ENCODE data around the gene AGTRAP. TPM values are rescaled to one million over a fixed set of nuclear protein-coding genes. Genes with fewer than 3 reads are reported as not detected.
A peak's percentile ranks its signal among the peaks of the same experiment; 100 is the strongest.

AGTRAP gene
- total and polyA plus RNA-seq, 9 of the 15 experiments (the other 6 are each of a cell fraction or from before 2014, with no cell fraction given): 26.8 to 105 (median 57.5) TPM

GRCh38 chr1:11697188-11697892 lies 38.6 kb upstream of the AGTRAP start (continued):
- TF ChIP-seq TOE1 (IDR thresholded peaks at IDR 0.05; ENCODE audit: borderline replicate concordance): no peak
- no peak for TF ChIP-seq TOE1 (CRISPR knock-in tag; IDR thresholded peaks at IDR 0.05; ENCODE audit: borderline replicate concordance, low read depth)
- no peak for TF ChIP-seq GATAD2A (IDR thresholded peaks at IDR 0.05)
- TF ChIP-seq ZNF717 (CRISPR knock-in tag; IDR thresholded peaks at IDR 0.05): no peak
- TF ChIP-seq ZZZ3 (IDR thresholded peaks at IDR 0.05): no peak
- TF ChIP-seq ELK3 (CRISPR knock-in tag; IDR thresholded peaks at IDR 0.05): no peak
- no peak for TF ChIP-seq ZNF143 (CRISPR knock-in tag; IDR thresholded peaks at IDR 0.05)
- no peak for TF ChIP-seq ADNP (tag; IDR thresholded peaks at IDR 0.05)
- no peak for TF ChIP-seq MCM2 (IDR thresholded peaks at IDR 0.05; ENCODE audit: low read depth)
- TF ChIP-seq ZNF24 (IDR thresholded peaks at IDR 0.05): no peak
- peak; percentile 45 for TF ChIP-seq ZFX (CRISPR knock-in tag; IDR thresholded peaks at IDR 0.05)
- TF ChIP-seq ATF3 (IDR thresholded peaks at IDR 0.05): no peak
- TF ChIP-seq ATF3 (CRISPR knock-in tag; conservative IDR thresholded peaks at IDR 0.05): no peak
- TF ChIP-seq NCOR1 (IDR thresholded peaks at IDR 0.05): peak; percentile 81
- TF ChIP-seq NELFE (IDR thresholded peaks at IDR 0.05; ENCODE audit: insufficient read depth, insufficient read length): no peak
- TF ChIP-seq CBX1 (IDR thresholded peaks at IDR 0.05; ENCODE audit: low read depth): no peak
- TF ChIP-seq FOXA3 (CRISPR knock-in tag; conservative IDR thresholded peaks at IDR 0.05 in 1 of 2, IDR thresholded peaks at IDR 0.05 in 1 of 2): no peak
- no peak for TF ChIP-seq NR4A1 (CRISPR knock-in tag; IDR thresholded peaks at IDR 0.05)
- TF ChIP-seq NR4A1 (tag; IDR thresholded peaks at IDR 0.05): no peak
- no peak for TF ChIP-seq HDAC6 (IDR thresholded peaks at IDR 0.05; ENCODE audit: low read depth, low read length)
- peak; percentile 92 for TF ChIP-seq ZNF316 (IDR thresholded peaks at IDR 0.05)
- no peak for TF ChIP-seq GATAD2B (IDR thresholded peaks at IDR 0.05; ENCODE audit: borderline replicate concordance)
- TF ChIP-seq ZNF253 (CRISPR knock-in tag; conservative IDR thresholded peaks at IDR 0.05): no peak
- no peak for TF ChIP-seq SPI1 (IDR thresholded peaks at IDR 0.05; ENCODE audit: borderline replicate concordance, low read depth, low read length)
- no peak for TF ChIP-seq CREBBP (IDR thresholded peaks at IDR 0.05; ENCODE audit: low read depth, low read length)
- no peak for TF ChIP-seq PCBP2 (IDR thresholded peaks at IDR 0.05; ENCODE audit: low read depth, low read length, poor library complexity, severe bottlenecking)
- TF ChIP-seq CREB3 (tag; conservative IDR thresholded peaks at IDR 0.05; ENCODE audit: low read depth): no peak
- TF ChIP-seq CTBP1 (IDR thresholded peaks at IDR 0.05; ENCODE audit: borderline replicate concordance): peak; percentile 60; the same call in 1 of the 2 replicates
- no peak for TF ChIP-seq ZNF764 (CRISPR knock-in tag; IDR thresholded peaks at IDR 0.05; ENCODE audit: low read depth)
- no peak for TF ChIP-seq HNRNPUL1 (IDR thresholded peaks at IDR 0.05; ENCODE audit: low read length)
